GM21619 (cell line): Measurements from ENCODE around the gene SNPH.
"Not testable (repeated sequence)": the region's sequence is repeated elsewhere in the genome, so short reads cannot be mapped to it uniquely, and the experiment has no call there.

ENCODE experiments used
- ATAC-seq: cut with Tn5 transposase; IDR thresholded peaks from one replicate; pipeline ENCODE4 v1.9.1; 2021; ENCODE audit not compliant: unreplicated experiment

The SNPH gene

DNA sequence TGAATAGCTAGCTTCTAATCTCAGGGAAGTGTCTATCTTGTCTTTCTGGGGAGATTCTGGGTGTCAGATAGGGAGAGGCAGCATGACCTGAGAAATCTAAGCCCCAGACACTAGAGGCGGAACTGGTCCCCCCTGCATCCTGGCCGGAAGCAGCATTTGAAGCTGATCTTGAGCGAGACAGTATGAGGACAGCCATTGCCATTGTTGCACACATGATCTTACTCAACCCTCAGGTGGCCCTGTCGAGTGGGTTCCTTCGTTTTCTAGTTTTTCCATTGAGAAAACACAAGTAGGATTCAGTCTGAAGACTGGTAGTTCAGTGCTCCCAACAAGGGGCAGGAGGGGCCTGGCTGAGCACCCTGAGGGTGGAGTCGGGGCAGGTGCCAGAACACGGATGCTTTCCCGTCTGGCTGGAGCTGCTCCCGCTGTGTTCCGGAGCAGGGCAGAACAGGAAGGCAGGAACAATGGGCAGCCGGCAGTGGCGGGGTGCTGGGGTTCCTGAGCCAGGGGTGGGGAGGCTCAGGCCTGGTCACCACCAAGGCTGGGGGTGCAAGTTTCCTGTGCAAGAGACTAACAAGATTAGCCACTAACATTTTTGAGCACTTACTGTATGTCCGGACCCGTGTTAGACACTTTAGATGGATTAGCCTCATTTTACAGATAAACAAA lies 70.7 kb downstream of the SNPH start:
- no peak for ATAC-seq

DNA sequence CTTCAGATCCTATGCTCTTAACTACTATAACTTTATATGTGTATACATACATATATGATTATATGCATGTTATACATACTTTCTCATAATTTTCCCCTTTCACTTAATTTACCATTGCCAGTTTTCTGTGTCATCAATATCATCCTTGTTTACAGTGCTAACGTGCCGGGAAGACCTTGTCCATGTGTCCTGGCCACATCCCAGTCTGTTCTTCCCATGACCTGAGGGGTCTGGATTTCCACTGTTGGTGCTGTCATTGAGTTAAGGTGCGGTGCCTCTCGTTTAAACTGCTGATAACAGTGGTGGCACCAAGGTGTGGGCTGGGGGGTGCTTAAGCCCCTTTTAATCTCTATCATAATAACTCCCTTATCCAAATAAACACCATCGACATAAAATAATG lies 71.3 kb downstream of the SNPH start:
- ATAC-seq, result no peak

DNA sequence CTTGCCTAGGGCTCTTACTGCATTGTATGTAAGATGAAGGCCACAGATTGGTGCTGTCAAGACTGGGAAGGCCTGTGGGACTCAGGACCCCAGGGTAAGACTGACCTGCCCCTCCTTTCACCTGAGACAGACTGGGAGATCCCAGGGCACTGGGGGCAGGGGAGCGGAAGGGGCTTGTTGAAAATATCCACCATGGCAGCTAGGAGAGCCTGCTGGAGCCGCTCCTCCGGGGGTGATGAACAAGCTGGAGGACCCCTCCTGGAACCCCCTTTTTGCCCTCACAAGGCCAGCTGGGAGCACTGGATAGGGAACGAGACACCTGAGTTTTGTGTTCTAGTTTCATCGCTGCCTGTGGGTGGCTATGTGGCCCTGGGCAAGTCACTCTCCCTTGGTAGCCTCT lies 72.0 kb downstream of the SNPH start:
- ATAC-seq, result no peak

DNA sequence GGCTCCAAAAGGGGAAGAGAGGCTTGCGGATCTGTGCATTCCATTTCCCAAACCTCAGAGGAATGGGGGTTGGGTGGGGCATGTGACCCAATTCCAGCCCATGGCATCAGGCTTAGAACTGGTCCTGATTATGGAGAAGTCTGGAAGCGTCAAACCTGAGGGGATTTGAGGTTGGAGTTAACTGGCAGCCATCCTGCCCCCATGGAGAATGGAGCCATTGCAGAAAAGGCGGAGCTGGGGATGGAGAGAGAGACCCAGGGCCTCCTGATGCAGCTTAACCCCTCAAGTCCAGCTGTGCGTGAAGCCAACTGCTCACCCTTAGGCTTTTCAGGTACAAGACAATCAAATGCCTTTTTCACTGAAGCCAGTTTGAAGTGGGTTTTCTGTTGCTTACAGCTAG lies 72.7 kb downstream of the SNPH start:
- no peak for ATAC-seq

DNA sequence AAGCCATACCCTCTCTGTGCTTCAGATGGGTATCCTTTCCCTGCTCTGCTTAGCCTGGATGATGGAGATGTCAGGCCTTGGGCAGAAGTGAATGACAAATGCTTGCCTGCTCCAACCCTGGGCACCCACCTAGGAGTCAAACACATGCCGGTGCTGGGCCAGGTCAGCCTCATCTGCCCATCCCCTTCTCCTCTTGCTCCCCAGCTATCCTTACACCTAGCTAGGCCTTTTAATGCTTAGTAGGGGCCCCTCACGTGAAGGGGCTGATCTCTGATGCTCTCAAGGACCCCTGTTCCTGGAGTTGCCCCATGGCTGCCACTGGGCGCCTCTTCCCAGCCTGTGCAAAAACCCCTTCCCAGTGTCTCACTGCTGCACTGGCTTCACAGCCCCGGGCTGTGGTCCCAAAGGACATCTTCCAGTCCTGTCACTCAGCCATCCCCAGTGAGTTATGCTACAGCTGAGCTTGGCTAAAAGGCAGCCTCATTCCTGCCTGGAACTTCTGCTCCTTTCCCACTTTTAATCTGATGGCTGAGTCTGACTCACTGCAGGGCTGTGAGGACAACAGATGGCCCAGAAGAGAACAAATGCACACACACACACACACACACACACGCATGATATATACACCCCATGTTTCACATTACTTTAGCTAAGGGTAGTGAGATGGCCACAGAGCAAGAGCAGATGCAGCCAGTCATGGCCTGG lies 75.6 kb downstream of the SNPH start:
- ATAC-seq, result no peak

DNA sequence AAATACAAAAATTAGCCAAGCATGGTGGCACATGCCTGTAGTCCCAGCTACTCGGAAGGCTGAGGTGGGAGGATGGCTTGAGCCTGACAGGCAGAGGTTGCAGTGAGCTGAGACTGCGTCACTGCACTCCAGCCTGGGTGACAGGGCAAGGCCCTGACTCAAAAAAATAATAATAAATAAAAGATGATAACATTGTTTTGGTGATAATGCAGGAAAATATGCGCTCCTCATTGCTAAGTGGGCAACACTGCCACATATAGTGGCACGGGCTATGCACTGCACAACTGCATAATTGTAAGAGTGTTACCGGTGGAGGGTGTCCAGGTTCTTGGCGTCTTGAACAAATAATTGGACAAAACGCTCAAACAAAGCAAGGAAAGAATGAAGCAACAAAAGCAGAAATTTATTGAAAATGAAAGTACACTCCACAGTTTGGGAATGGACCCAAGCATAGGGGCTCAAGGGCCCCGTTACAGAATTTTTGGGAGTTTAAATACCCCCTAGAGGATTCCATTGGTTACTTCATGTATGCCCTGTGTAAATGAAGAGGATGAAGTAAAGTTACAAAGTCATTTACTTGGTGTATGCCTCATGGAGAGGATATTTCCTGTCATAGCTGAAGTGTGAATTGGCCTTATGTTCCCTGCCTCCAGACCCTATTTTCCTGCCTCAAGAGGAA lies 77.5 kb downstream of the SNPH start:
- ATAC-seq, result not testable (repeated sequence)

DNA sequence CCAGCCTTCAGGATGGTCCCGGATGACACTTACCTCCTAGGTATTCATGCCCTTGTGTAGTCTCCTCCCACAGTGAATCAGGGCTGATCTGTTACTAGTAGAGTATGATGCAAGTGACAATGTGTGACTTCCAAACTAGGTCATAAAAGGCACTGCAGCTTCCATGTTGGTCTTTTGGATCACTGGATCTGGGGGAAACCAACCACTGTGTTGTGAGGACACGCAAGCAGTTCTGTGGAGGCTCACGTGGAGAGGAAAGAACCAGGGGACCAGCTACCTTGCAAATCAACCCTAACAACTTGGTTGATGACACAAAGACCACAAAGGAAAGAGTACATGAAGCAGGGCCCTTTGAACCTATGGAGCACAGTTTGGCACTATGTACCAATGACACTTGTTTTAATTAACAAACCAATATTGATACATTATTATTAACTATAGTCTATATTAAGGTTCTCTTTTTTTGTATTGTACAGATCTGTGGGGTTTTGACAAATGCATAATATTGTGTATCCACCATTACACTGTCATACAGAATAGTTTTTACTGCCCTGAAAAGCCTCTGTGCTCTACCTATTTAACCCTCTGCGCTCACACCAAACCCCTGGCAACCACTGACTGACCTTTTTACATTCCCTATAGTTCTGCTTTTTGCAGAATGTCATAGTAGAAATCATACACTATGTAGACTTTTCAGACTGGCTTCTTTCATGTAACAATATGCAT lies 79.1 kb downstream of the SNPH start:
- ATAC-seq, result no peak

DNA sequence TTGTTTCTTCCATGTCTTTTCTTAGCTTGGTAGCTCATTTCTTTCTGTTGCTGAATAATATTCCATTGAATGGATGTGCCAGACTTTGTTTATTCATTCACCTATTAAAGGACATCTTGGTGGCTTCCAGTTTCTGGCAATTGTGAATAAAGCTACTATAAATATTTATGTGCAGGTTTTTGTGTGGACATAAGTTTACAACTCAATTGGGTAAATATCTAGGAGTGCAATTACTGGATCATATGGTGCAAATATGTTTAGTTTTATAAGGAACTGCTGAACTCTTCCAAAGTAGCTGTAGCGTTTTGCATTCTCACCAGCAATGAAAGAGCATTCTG lies 79.6 kb downstream of the SNPH start:
- ATAC-seq, result no peak

DNA sequence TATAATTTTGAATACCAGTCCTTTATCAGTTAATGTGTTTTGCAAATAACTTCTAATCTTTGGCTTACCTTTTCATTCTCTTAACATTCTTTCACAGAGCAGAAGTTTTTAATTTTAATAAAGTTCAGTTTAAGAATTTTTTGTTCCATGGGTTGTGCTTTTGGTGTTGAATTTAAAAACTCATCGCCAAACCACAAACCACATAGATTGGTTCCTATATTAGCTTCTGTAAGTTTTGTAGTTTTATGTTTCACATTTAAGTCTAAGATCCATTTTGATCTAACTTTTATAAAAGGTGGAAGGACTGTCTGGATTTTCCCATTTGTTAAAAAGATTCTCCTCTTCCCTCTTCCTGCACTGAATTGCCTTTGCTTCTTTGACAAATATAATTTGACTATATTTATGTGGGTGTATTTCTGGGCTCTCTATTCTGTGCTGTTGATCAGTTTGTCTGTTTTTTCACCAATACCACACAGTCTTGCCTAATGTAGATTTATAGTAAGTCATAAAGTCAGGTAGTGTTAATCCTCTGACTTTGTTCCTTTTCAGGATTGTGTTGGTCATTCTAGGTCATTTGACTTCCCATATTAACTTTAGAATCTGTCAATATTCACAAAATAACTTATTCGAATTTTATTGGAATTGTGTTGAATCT lies 80.3 kb downstream of the SNPH start:
- no peak for ATAC-seq

DNA sequence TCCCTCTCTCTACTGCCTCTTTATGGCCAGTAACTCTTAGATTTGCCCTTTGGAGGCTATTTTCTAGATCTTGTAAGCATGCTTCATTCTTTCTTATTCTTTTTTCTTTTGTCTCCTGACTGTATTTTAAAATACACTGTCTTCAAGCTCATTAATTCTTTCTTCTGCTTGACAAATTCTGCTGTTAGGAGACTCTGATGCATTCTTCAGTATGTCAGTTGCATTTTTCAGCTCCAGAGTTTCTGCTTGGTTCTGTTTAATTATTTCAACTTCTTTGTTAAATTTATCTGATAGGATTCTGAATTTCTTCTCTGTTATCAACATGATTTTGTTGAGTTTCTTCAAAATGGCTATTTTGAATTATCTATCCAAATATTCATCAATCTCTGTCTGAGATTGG lies 87.9 kb downstream of the SNPH start:
- ATAC-seq, result no peak

DNA sequence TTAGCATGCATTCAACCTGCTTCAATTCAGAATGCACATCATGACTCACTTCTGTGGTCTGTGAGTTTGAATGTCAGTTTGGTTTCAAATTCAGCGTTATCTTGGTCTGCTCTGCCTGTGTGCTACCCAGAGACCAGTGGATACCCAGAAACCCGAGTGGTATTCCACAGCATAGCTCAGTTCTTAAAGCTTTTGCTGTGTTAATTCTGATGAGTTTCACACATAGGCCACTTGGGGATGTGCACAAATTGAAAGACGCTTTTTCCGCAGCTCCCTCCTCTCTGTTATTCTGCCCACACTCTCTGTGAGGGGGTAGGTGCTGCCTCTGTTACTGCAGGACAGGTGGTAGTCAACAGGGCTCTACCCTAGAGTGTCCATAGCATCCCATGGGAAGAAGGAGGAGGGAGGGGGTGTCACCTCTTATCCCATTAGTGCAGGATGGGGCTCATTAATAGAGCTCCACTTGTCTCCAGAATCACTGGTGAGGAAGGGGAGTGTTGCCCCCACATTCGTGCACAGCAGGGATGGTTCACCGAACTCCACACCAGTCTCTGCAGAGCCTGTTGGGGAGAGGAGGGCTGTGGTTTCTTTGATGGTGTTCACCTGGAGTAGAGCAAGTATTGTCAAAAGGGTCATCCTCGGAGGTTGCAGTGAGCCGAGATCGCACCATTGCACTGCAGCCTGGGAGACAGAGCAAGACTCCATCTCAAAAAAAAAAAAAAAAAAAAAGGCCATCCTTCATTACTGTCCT lies 92.0 kb downstream of the SNPH start:
- no peak for ATAC-seq
